HepG2 (cell line): ENCODE measurements around the gene CSNK2B. TPM values are rescaled to one million over a fixed set of nuclear protein-coding genes. Genes with fewer than 3 reads are reported as not detected.

ENCODE experiments used
- ATAC-seq: fragments of 200-7000 bp; cut with Tn5 transposase; 3 replicates; pipeline ENCODE4 v1.9.1; 2020; ENCODE audit warnings: mild to moderate bottlenecking, moderate library complexity
- BruUV-seq: library from RNA; stranded (reverse); fragments of 400-500 nt; replicated peaks from 2 replicates; lab custom pipeline; 2021; lab: Mats Ljungman, UMichigan
- CTCF ChIA-PET: fragments of 300-600 bp; formaldehyde crosslinking; extraction: SDS; loops from one replicate; lab custom pipeline; 2021; ENCODE audit warnings: low total read pairs, inconsistent platforms, low intra/inter-chr PET ratio; lab: Yijun Ruan, JAX
- POLR2A ChIA-PET: fragments of 350-600 bp; sonication (Branson Sonifier 250); formaldehyde crosslinking; loops from one replicate; lab custom pipeline; 2020; ENCODE audit warnings: antibody characterized with exemption, inconsistent platforms; lab: Yijun Ruan, JAX
- DNase-seq: peaks from one replicate; pipeline ENCODE4 v3.0.0-alpha.2; 2015; ENCODE audit warnings: low spot score
- FAIRE-seq: peaks from 3 replicates; lab custom pipeline; 2011; peaks lifted over from hg19 to GRCh38; lab: Jason Lieb, UNC
- H2AFZ ChIP-seq: one replicate; pipeline ENCODE4 v1.6.1; 2011; ENCODE audit warnings: low read length, inconsistent platforms
- H3K27ac ChIP-seq: fragments of 300-600 bp; 3 replicates; pipeline ENCODE4 v1.8.0; 2011; ENCODE audit warnings: mixed run types, mild to moderate bottlenecking, mixed read lengths, low read length, inconsistent platforms; ENCODE audit not compliant: insufficient read depth; ENCODE audit errors: extremely low read length
- H3K27me3 ChIP-seq, 2 experiments: fragments of 200-600 bp in 1 of 2; 2 replicates in 1 of 2; 3 replicates in 1 of 2; pipeline versions ENCODE4 v1.6.0 to v1.8.0; 2011; ENCODE audit warnings: low read length in 2 of 2, mild to moderate bottlenecking in 2 of 2, moderate library complexity in 2 of 2, inconsistent platforms in 1 of 2; ENCODE audit not compliant: insufficient read depth in 2 of 2, control insufficient read depth in 1 of 2
- H3K36me3 ChIP-seq, 2 experiments: fragments of 200-600 bp in 1 of 2; replicated peaks in 1 of 2; 2 replicates in 1 of 2; 3 replicates in 1 of 2; pipeline versions ENCODE4 v1.5.1 to v1.8.0; 2011; ENCODE audit warnings: low read length in 2 of 2, inconsistent platforms in 1 of 2; ENCODE audit not compliant: insufficient read depth in 2 of 2, control insufficient read depth in 1 of 2
- H3K4me1 ChIP-seq: 2 replicates; pipeline ENCODE4 v1.5.1; 2012; ENCODE audit warnings: low read length, inconsistent platforms; ENCODE audit not compliant: insufficient read depth
- H3K4me2 ChIP-seq: 2 replicates; pipeline ENCODE4 v1.6.0; 2011; ENCODE audit warnings: low read depth, low read length, inconsistent platforms
- H3K4me3 ChIP-seq, 3 experiments: fragments of 200-600 bp in 1 of 3; sonication (generic), shearing (Covaris generic) in 1 of 3; replicated peaks in 1 of 3; 2 replicates each; pipeline ENCODE4 v1.5.1; 2011 to 2016; ENCODE audit warnings: low read length in 3 of 3, inconsistent platforms in 2 of 3, low read depth in 2 of 3, mild to moderate bottlenecking in 2 of 3, control low read depth in 1 of 3, mixed read lengths in 1 of 3; ENCODE audit not compliant: insufficient read depth in 1 of 3
- H3K79me2 ChIP-seq: one replicate; pipeline ENCODE4 v1.6.1; 2011; ENCODE audit warnings: low read length, inconsistent platforms; ENCODE audit not compliant: insufficient read depth
- H3K9ac ChIP-seq: 2 replicates; pipeline ENCODE4 v1.6.0; 2011; ENCODE audit warnings: mild to moderate bottlenecking, low read depth, low read length, inconsistent platforms; ENCODE audit not compliant: insufficient read depth
- H3K9me3 ChIP-seq: 2 replicates; pipeline ENCODE4 v1.5.1; 2012; ENCODE audit warnings: mild to moderate bottlenecking, low read length
- H4K20me1 ChIP-seq: 2 replicates; pipeline ENCODE4 v1.6.0; 2011; ENCODE audit warnings: inconsistent platforms, mild to moderate bottlenecking, low read length, moderate library complexity; ENCODE audit not compliant: insufficient read depth
- BORCS8-MEF2B ChIP-seq: sonication (generic); formaldehyde crosslinking; IDR thresholded peaks from 2 replicates; pipeline ENCODE4 v1.8.0; 2022; ENCODE audit warnings: mild to moderate bottlenecking, missing genetic modification reagents
- CAMTA2 ChIP-seq: sonication (generic); formaldehyde crosslinking; IDR thresholded peaks from 2 replicates; pipeline ENCODE4 v1.4.0; 2020; ENCODE audit warnings: mild to moderate bottlenecking, missing genetic modification reagents, borderline replicate concordance
- ETV6 ChIP-seq: sonication (generic); formaldehyde crosslinking; conservative IDR thresholded peaks from 2 replicates; pipeline ENCODE4 v1.4.0; 2020; ENCODE audit warnings: missing genetic modification reagents
- PCBP1 ChIP-seq: fragments of 200-400 bp; formaldehyde crosslinking; IDR thresholded peaks from 2 replicates; pipeline ENCODE4 v1.6.1; 2017; ENCODE audit warnings: mild to moderate bottlenecking, low read depth, low read length, borderline replicate concordance
- SSRP1 ChIP-seq: IDR thresholded peaks from 2 replicates; pipeline ENCODE4 v1.6.1; 2016; ENCODE audit warnings: control low read depth
- ZC3H13 ChIP-seq: sonication (generic); formaldehyde crosslinking; IDR thresholded peaks from 2 replicates; pipeline ENCODE4 v1.8.1; 2023; ENCODE audit warnings: mild to moderate bottlenecking, missing genetic modification reagents, moderate library complexity
- ZFP37 ChIP-seq: sonication (generic); formaldehyde crosslinking; IDR thresholded peaks from 2 replicates; pipeline ENCODE4 v1.4.0; 2020; ENCODE audit warnings: missing genetic modification reagents, borderline replicate concordance
- ZNF282 ChIP-seq: fragments of 450-650 bp; IDR thresholded peaks from 2 replicates; pipeline ENCODE4 v1.6.1; 2018; ENCODE audit not compliant: partially characterized antibody
- ZNF552 ChIP-seq: sonication (generic); formaldehyde crosslinking; IDR thresholded peaks from 2 replicates; pipeline ENCODE4 v1.9.0; 2022; ENCODE audit warnings: missing genetic modification reagents, mild to moderate bottlenecking, borderline replicate concordance
- ZNF598 ChIP-seq: sonication (generic); formaldehyde crosslinking; IDR thresholded peaks from 2 replicates; pipeline ENCODE4 v1.5.1; 2020; ENCODE audit warnings: mild to moderate bottlenecking, missing genetic modification reagents, borderline replicate concordance
- ZNF781 ChIP-seq: sonication (generic); formaldehyde crosslinking; IDR thresholded peaks from 2 replicates; pipeline ENCODE4 v1.5.1; 2020; ENCODE audit warnings: borderline replicate concordance, mild to moderate bottlenecking, missing genetic modification reagents; ENCODE audit errors: not compliant biosample characterization
- WGBS: methylation state at CpG from one replicate; pipeline ENCODE4 v1.1.6; 2017; ENCODE audit warnings: low lambda C conversion rate; 5-methylcytosine and 5-hydroxymethylcytosine counted together
- in situ Hi-C: cut with HindIII; loops from 2 replicates; pipeline ENCODE4 v1.10.0; 2017; ENCODE audit warnings: low pct_unique_long_range_greater_than_20kb; ENCODE audit not compliant: extremely low pct_ligation_motif_present
- intact Hi-C: fragments of 100-400 bp; cut with micrococcal nuclease; formaldehyde crosslinking; loops from one replicate; pipeline ENCODE4 v1.10.0; 2022; ENCODE audit not compliant: unreplicated experiment
- polyA plus RNA-seq, 8 experiments: library from polyadenylated mRNA; depleted of rRNA in 3 of 8; stranded (reverse) in 7 of 8; unstranded in 1 of 8; fragments of >200 nt; fragmentation: Illumina TruSeq in 4 of 8; extraction: Trizol in 4 of 8; gene quantifications; 2 replicates each; pipeline versions ENCODE4 v1.2.1 to v1.2.3, GENCODE V29; 2011 to 2016; ENCODE audit warnings: low read depth in 4 of 8, missing spikeins in 1 of 8, mixed read lengths in 1 of 8; ENCODE audit not compliant: insufficient read depth in 1 of 8
- total RNA-seq, 5 experiments: library from RNA; depleted of rRNA; stranded (reverse); fragments of >200 nt; fragmentation: Illumina TruSeq; extraction: Trizol; gene quantifications; 2 replicates each; pipeline ENCODE4 v1.2.3, GENCODE V29; 2016; ENCODE audit warnings: low read depth in 1 of 5
- TF ChIP-seq, protein P1 (sequence below): sonication (generic); formaldehyde crosslinking; IDR thresholded peaks from 2 replicates; pipeline ENCODE4 v1.4.0; 2020; ENCODE audit warnings: missing genetic modification reagents
- TF ChIP-seq, protein P2 (sequence below): sonication (generic); formaldehyde crosslinking; IDR thresholded peaks from 2 replicates; pipeline ENCODE4 v1.4.0; 2020; ENCODE audit warnings: mild to moderate bottlenecking, missing genetic modification reagents
- TF ChIP-seq, protein P3 (sequence below): sonication (generic); formaldehyde crosslinking; IDR thresholded peaks from 2 replicates; pipeline ENCODE4 v1.8.0; 2022; ENCODE audit warnings: mild to moderate bottlenecking, missing genetic modification reagents, borderline replicate concordance

CSNK2B gene
- total and polyA plus RNA-seq, 2 of the 13 experiments (the other 11 are each of a cell fraction or from before 2014, with no cell fraction given): 111 to 296 TPM

DNA sequence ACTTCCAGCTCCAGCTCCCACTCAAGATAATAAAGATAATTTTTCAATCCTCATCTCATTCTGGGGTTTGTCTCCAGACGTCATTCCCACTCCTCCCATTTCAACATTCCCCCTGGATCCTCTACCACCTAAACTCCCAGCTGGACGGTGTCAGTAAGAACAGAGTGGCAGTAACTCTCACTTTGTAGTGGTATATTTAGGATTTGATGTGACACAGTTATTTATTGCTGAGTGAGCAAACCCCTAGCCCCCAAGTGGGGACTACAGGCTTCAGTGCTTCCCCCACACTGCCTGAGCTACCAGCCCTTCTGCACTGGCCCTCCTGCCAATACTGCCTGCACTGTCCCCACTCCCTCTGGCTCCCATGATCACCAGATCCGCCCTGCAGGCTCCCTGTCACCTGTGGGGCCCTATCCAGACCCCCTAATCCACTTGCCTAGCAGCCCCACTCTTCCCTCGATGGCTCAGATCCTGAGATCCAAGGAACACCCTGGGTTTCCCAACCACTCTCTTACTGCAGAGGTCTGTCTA lies 7.7 kb upstream of the CSNK2B start (continued):
- TF ChIP-seq ZFP37 (CRISPR knock-in tag): no peak
- no peak for TF ChIP-seq PCBP1
- no peak for TF ChIP-seq ZNF552 (CRISPR knock-in tag)
- TF ChIP-seq ZNF781: no peak
- no peak for TF ChIP-seq ETV6 (CRISPR knock-in tag)
- TF ChIP-seq, protein P1, sequence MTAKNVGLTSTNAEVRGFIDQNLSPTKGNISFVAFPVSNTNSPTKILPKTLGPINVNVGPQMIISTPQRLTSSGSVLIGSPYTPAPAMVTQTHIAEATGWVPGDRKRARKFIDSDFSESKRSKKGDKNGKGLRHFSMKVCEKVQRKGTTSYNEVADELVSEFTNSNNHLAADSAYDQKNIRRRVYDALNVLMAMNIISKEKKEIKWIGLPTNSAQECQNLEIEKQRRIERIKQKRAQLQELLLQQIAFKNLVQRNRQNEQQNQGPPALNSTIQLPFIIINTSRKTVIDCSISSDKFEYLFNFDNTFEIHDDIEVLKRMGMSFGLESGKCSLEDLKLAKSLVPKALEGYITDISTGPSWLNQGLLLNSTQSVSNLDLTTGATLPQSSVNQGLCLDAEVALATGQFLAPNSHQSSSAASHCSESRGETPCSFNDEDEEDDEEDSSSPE (CRISPR knock-in tag): no peak
- TF ChIP-seq SSRP1 (CRISPR knock-in tag): peak; percentile 45; the same call in 1 of the 2 replicates
- 0 out of 2 replicates have a peak, but pooled peaks have one; percentile 32 for TF ChIP-seq CAMTA2 (CRISPR knock-in tag)
- TF ChIP-seq ZC3H13 (CRISPR knock-in tag): peak; percentile 59; the same call in 1 of the 2 replicates

DNA sequence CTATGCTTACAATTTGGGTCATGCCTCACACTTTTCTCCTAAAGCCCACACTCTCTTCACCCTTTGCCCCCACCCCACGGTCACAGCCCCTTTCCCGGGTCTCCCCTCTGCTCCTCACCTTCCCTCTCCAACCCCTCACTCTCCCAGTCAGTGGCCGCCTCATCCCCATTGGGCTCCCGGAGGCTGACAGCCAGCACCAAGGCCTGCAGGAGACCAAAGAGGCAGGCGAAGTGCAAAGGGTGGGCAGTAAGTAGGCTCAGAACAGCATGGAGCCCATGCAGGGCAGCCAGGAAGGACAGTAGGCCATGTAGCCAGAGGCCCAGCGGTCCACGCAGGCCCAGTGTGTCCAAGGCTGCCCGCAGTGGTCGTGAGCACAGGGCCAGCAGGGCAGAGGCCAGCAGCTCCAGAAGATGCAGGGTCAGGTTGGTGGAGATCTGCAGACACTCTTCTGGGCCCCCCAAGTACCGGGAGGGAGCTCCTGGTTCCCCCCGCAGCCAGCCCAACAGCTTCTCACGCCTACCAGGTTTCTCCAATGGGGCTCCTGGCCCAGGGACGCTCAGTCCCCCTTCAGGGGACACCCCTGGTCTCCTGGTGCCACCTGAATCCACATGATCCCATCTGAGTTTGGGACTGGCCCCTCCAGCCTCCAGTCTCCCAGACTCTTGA lies 6.8 kb upstream of the CSNK2B start:
- Histone ChIP-seq H3K27me3 (no peaks in the 10 kb centered on the region; a peak in 2 of 5 replicates), H3K36me3 (peaks cover 10 to 20% of the 10 kb centered on the region in 2 experiments), H3K79me2 (peaks cover 70% of the 10 kb centered on the region), H4K20me1 (peaks cover 19% of the 10 kb centered on the region; the same call in 1 of the 2 replicates), H2AFZ (no peak overlapping the region), H3K4me2 (peak overlapping the region; percentile 100), H3K4me3 (peak overlapping the region; percentile 56 to 78 (median 68)), H3K27ac (peak overlapping the region; percentile 73), H3K4me1 (peaks cover 96% of the 10 kb centered on the region), H3K9me3 (no peaks in the 10 kb centered on the region), H3K9ac (peak overlapping the region; percentile 72)
- WGBS: 56% methylated on average over 9 of the region's 13 CpGs
- FAIRE-seq (no peak), DNase-seq (no peak), ATAC-seq (peak; percentile 3)
- BruUV-seq: no TSS peak
- in situ Hi-C loops (no loop called here), intact Hi-C loops (loop anchor here (10.0 kb wide), 1 partner anchor 114 kb away; the partner anchor contains the start of genes ATP6V1G2, DDX39B and NFKBIL1)
- ChIA-PET POLR2A (interaction anchor here (0.9 to 7.4 kb wide), 8 partner anchors 11 to 176 kb away, joined by 3 to 57 read pairs (median 8); partner anchors contain the start of genes CLIC1, LSM2, LY6G5B and MSH5), CTCF (no interaction called here)
- TF ChIP-seq, protein P2, sequence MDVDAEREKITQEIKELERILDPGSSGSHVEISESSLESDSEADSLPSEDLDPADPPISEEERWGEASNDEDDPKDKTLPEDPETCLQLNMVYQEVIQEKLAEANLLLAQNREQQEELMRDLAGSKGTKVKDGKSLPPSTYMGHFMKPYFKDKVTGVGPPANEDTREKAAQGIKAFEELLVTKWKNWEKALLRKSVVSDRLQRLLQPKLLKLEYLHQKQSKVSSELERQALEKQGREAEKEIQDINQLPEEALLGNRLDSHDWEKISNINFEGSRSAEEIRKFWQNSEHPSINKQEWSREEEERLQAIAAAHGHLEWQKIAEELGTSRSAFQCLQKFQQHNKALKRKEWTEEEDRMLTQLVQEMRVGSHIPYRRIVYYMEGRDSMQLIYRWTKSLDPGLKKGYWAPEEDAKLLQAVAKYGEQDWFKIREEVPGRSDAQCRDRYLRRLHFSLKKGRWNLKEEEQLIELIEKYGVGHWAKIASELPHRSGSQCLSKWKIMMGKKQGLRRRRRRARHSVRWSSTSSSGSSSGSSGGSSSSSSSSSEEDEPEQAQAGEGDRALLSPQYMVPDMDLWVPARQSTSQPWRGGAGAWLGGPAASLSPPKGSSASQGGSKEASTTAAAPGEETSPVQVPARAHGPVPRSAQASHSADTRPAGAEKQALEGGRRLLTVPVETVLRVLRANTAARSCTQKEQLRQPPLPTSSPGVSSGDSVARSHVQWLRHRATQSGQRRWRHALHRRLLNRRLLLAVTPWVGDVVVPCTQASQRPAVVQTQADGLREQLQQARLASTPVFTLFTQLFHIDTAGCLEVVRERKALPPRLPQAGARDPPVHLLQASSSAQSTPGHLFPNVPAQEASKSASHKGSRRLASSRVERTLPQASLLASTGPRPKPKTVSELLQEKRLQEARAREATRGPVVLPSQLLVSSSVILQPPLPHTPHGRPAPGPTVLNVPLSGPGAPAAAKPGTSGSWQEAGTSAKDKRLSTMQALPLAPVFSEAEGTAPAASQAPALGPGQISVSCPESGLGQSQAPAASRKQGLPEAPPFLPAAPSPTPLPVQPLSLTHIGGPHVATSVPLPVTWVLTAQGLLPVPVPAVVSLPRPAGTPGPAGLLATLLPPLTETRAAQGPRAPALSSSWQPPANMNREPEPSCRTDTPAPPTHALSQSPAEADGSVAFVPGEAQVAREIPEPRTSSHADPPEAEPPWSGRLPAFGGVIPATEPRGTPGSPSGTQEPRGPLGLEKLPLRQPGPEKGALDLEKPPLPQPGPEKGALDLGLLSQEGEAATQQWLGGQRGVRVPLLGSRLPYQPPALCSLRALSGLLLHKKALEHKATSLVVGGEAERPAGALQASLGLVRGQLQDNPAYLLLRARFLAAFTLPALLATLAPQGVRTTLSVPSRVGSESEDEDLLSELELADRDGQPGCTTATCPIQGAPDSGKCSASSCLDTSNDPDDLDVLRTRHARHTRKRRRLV (CRISPR knock-in tag): no peak
- TF ChIP-seq ZNF282: no peak
- TF ChIP-seq, protein P3, sequence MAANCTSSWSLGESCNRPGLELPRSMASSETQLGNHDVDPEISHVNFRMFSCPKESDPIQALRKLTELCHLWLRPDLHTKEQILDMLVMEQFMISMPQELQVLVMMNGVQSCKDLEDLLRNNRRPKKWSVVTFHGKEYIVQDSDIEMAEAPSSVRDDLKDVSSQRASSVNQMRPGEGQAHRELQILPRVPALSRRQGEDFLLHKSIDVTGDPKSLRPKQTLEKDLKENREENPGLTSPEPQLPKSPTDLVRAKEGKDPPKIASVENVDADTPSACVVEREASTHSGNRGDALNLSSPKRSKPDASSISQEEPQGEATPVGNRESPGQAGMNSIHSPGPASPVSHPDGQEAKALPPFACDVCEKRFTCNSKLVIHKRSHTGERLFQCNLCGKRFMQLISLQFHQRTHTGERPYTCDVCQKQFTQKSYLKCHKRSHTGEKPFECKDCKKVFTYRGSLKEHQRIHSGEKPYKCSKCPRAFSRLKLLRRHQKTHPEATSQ (CRISPR knock-in tag): no peak
- peak; percentile 53 for TF ChIP-seq BORCS8-MEF2B
- TF ChIP-seq ZNF598 (CRISPR knock-in tag): no peak
